CD14-positive monocyte (primary cell): ENCODE measurements around the gene SP110. TPM values are rescaled to one million over a fixed set of nuclear protein-coding genes. Genes with fewer than 3 reads are reported as not detected.

ENCODE experiments used
- DNase-seq, 3 donors: peaks; one replicate each; pipeline ENCODE4 v3.0.0-alpha.2; 2011 to 2022
- H2AFZ ChIP-seq: 2 replicates; pipeline ENCODE4 v1.6.0; 2012; ENCODE audit warnings: mild to moderate bottlenecking, low read depth, low read length, inconsistent platforms; ENCODE audit not compliant: insufficient read depth, poor library complexity, severe bottlenecking
- H3K27ac ChIP-seq, 2 donors: 1 replicate in 1 of 2; 2 replicates in 1 of 2; pipeline ENCODE4 v1.5.1; 2012 to 2013; ENCODE audit warnings: low read length in 2 of 2, control low read depth in 1 of 2, inconsistent platforms in 1 of 2, low read depth in 1 of 2, mild to moderate bottlenecking in 1 of 2
- H3K27me3 ChIP-seq, 2 donors: one replicate each; pipeline versions ENCODE4 v1.6.0 to v1.6.1; 2011 to 2013; ENCODE audit warnings: low read length in 2 of 2; ENCODE audit not compliant: control insufficient read depth in 2 of 2, insufficient read depth in 2 of 2
- H3K36me3 ChIP-seq, 2 donors: replicated peaks in 1 of 2; 1 replicate in 1 of 2; 2 replicates in 1 of 2; pipeline versions ENCODE4 v1.5.1 to v1.6.1; 2012 to 2013; ENCODE audit warnings: low read length in 2 of 2, control low read depth in 1 of 2, inconsistent platforms in 1 of 2, mild to moderate bottlenecking in 1 of 2; ENCODE audit not compliant: insufficient read depth in 2 of 2, control insufficient read depth in 1 of 2
- H3K4me1 ChIP-seq, 2 donors: 1 replicate in 1 of 2; 2 replicates in 1 of 2; pipeline versions ENCODE4 v1.5.1 to v1.6.1; 2012 to 2013; ENCODE audit warnings: low read length in 2 of 2, control low read depth in 1 of 2, inconsistent platforms in 1 of 2, mild to moderate bottlenecking in 1 of 2, moderate library complexity in 1 of 2; ENCODE audit not compliant: insufficient read depth in 2 of 2, control insufficient read depth in 1 of 2
- H3K4me2 ChIP-seq: replicated peaks from 2 replicates; pipeline ENCODE3; 2012; ENCODE audit warnings: low read length, moderate library complexity, mild to moderate bottlenecking; ENCODE audit not compliant: poor library complexity, severe bottlenecking; ENCODE audit errors: extremely low read depth
- H3K4me3 ChIP-seq, 3 experiments: fragments of 200-600 bp in 1 of 3; sonication (generic) in 1 of 3; replicated peaks in 1 of 3; 1 replicate in 2 of 3; 2 replicates in 1 of 3; pipeline ENCODE4 v1.5.1; 2011 to 2013; ENCODE audit warnings: low read length in 3 of 3, mild to moderate bottlenecking in 3 of 3, control low read depth in 2 of 3, low read depth in 2 of 3, inconsistent platforms in 1 of 3, moderate library complexity in 1 of 3
- H3K79me2 ChIP-seq: 2 replicates; pipeline ENCODE4 v1.6.0; 2012; ENCODE audit warnings: mild to moderate bottlenecking, control low read depth, inconsistent platforms, low read length, moderate library complexity; ENCODE audit not compliant: insufficient read depth
- H3K9ac ChIP-seq: 2 replicates; pipeline ENCODE4 v1.6.0; 2017; ENCODE audit warnings: low read length, mild to moderate bottlenecking; ENCODE audit not compliant: insufficient read depth, poor library complexity, severe bottlenecking
- H3K9me3 ChIP-seq, 2 donors: replicated peaks in 1 of 2; 1 replicate in 1 of 2; 2 replicates in 1 of 2; pipeline versions ENCODE4 v1.5.1 to v1.6.1; 2012 to 2013; ENCODE audit warnings: low read length in 2 of 2, control low read depth in 1 of 2; ENCODE audit not compliant: control insufficient read depth in 1 of 2, insufficient read depth in 1 of 2
- H4K20me1 ChIP-seq: 2 replicates; pipeline ENCODE4 v1.6.0; 2012; ENCODE audit warnings: mild to moderate bottlenecking, low read length, control low read depth, moderate library complexity; ENCODE audit not compliant: insufficient read depth
- H3K27ac Mint-ChIP-seq, 7 donors: one replicate each; pipeline ENCODE4 v1.8.0; 2020; ENCODE audit warnings: mild to moderate bottlenecking in 7 of 7, mixed read lengths in 7 of 7, moderate library complexity in 6 of 7, inconsistent platforms in 2 of 7
- H3K27me3 Mint-ChIP-seq, 3 donors: one replicate each; pipeline ENCODE4 v1.8.0; 2021 to 2022; ENCODE audit warnings: low read depth in 3 of 3, mild to moderate bottlenecking in 3 of 3, mixed read lengths in 3 of 3, moderate library complexity in 3 of 3, inconsistent platforms in 1 of 3
- H3K36me3 Mint-ChIP-seq, 2 donors: one replicate each; pipeline ENCODE4 v1.8.0; 2020; ENCODE audit warnings: mixed read lengths in 2 of 2, inconsistent platforms in 1 of 2, mild to moderate bottlenecking in 1 of 2
- H3K4me1 Mint-ChIP-seq: one replicate; pipeline ENCODE4 v1.8.0; 2020; ENCODE audit warnings: mild to moderate bottlenecking, mixed read lengths
- H3K4me3 Mint-ChIP-seq, 2 donors: one replicate each; pipeline ENCODE4 v1.8.0; 2020; ENCODE audit warnings: mild to moderate bottlenecking in 2 of 2, mixed read lengths in 2 of 2, moderate library complexity in 1 of 2
- H3K9me3 Mint-ChIP-seq, 7 donors: one replicate each; pipeline ENCODE4 v1.8.0; 2020 to 2022; ENCODE audit warnings: mixed read lengths in 7 of 7, mild to moderate bottlenecking in 6 of 7, moderate library complexity in 6 of 7, inconsistent platforms in 2 of 7
- WGBS: methylation state at CpG from one replicate; pipeline ENCODE4 v1.1.5; 2013; ENCODE audit warnings: missing lambda C conversion rate; ENCODE audit not compliant: insufficient coverage; 5-methylcytosine and 5-hydroxymethylcytosine counted together
- intact Hi-C, 2 donors: fragments of 100-400 bp; cut with micrococcal nuclease; formaldehyde crosslinking; loops; one replicate each; pipeline versions ENCODE4 v1.15.0 to v1.15.1; 2023
- polyA plus RNA-seq, 3 donors: library from polyadenylated mRNA; depleted of rRNA in 1 of 3; unstranded in 2 of 3; stranded (reverse) in 1 of 3; fragments of 300-500 nt in 2 of 3; fragments of >200 nt in 1 of 3; fragmentation: Illumina TruSeq in 2 of 3; gene quantifications; 1 replicate in 2 of 3; 2 replicates in 1 of 3; pipeline ENCODE4 v1.2.3, GENCODE V29; 2012 to 2021
- TF ChIP-seq, protein P1 (sequence below): fragments of 200-600 bp; IDR thresholded peaks from one replicate; pipeline ENCODE4 v1.8.0; 2022; ENCODE audit warnings: antibody characterized with exemption, mild to moderate bottlenecking

SP110 gene
- polyA plus RNA-seq, 3 donors: 39.1 to 66.1 (median 65.5) TPM

DNA sequence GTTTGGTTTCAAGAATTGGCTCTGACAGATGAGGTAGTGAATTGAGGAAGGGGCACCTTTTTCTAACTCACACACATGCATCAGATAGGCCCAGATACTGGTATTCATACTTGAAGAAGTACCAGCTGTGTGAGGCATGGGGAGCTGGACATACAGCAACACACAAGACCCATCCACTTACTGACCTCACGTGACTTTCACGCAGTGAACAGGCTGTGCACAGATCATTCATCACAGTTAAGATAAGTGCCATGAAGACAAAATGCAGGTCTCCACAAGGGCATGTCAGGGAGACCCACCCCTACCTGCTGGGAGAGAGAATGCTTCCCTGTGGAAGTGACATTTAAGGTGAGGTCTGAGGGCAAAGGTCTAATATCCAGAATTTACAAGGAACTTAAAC, 38.6 kb downstream of the SP110 start:
- no peak overlapping the region for H2AFZ ChIP-seq
- H3K4me1 Mint-ChIP-seq: no peaks in the 10 kb centered on the region
- DNase-seq: no peak
- TF ChIP-seq, protein P1, sequence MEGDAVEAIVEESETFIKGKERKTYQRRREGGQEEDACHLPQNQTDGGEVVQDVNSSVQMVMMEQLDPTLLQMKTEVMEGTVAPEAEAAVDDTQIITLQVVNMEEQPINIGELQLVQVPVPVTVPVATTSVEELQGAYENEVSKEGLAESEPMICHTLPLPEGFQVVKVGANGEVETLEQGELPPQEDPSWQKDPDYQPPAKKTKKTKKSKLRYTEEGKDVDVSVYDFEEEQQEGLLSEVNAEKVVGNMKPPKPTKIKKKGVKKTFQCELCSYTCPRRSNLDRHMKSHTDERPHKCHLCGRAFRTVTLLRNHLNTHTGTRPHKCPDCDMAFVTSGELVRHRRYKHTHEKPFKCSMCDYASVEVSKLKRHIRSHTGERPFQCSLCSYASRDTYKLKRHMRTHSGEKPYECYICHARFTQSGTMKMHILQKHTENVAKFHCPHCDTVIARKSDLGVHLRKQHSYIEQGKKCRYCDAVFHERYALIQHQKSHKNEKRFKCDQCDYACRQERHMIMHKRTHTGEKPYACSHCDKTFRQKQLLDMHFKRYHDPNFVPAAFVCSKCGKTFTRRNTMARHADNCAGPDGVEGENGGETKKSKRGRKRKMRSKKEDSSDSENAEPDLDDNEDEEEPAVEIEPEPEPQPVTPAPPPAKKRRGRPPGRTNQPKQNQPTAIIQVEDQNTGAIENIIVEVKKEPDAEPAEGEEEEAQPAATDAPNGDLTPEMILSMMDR: no peak
- no peak overlapping the region for H3K27ac Mint-ChIP-seq
- no peak overlapping the region for H3K9ac ChIP-seq
- H4K20me1 ChIP-seq: peaks cover 48% of the 10 kb centered on the region
- no peak overlapping the region for H3K4me3 Mint-ChIP-seq
- H3K9me3 ChIP-seq: no peaks in the 10 kb centered on the region
- peaks cover 0 to 2% (median 0%) of the 10 kb centered on the region in 7 donors for H3K9me3 Mint-ChIP-seq
- H3K4me2 ChIP-seq: no peak overlapping the region
- no peaks in the 10 kb centered on the region for H3K79me2 ChIP-seq
- peaks cover 0 to 2% (median 0%) of the 10 kb centered on the region in 3 donors for H3K27me3 Mint-ChIP-seq
- no CpG with 5 or more reads among the region's 2 CpGs for WGBS
- peaks cover 95 to 97% of the 10 kb centered on the region in 2 donors for H3K36me3 Mint-ChIP-seq
- H3K4me3 ChIP-seq: no peak overlapping the region
- no peak overlapping the region for H3K27ac ChIP-seq
- peaks cover 85 to 99% of the 10 kb centered on the region in 2 donors for H3K36me3 ChIP-seq
- H3K27me3 ChIP-seq: no peaks in the 10 kb centered on the region
- H3K4me1 ChIP-seq: no peaks in the 10 kb centered on the region
- intact Hi-C loops: no loop called here

GRCh38 chr2:230179907-230180306, 39.9 kb downstream of the SP110 start:
- no peaks in the 10 kb centered on the region for H3K27me3 ChIP-seq
- H3K9me3 Mint-ChIP-seq: peaks cover 0 to 2% (median 0%) of the 10 kb centered on the region in 7 donors
- H3K4me3 Mint-ChIP-seq: no peak overlapping the region
- peaks cover 92 to 99% of the 10 kb centered on the region in 2 donors for H3K36me3 ChIP-seq
- H3K27ac ChIP-seq: no peak overlapping the region
- H3K4me2 ChIP-seq: no peak overlapping the region
- H3K9me3 ChIP-seq: no peaks in the 10 kb centered on the region
- H3K27ac Mint-ChIP-seq: peak overlapping the region in 1 of 7 donors; percentile 29
- H3K9ac ChIP-seq: no peak overlapping the region
- H3K36me3 Mint-ChIP-seq: peaks cover 94 to 96% of the 10 kb centered on the region in 2 donors
- H4K20me1 ChIP-seq: peaks cover 38% of the 10 kb centered on the region
- TF ChIP-seq, protein P1: no peak
- H3K4me1 ChIP-seq: no peaks in the 10 kb centered on the region
- H3K79me2 ChIP-seq: no peaks in the 10 kb centered on the region
- no peak overlapping the region for H3K4me3 ChIP-seq
- H2AFZ ChIP-seq: no peak overlapping the region
- peaks cover 0 to 2% (median 0%) of the 10 kb centered on the region in 3 donors for H3K27me3 Mint-ChIP-seq
- intact Hi-C loops: no loop called here
- WGBS: 96% methylated on average over 3 of the region's 7 CpGs
- H3K4me1 Mint-ChIP-seq: no peaks in the 10 kb centered on the region
- DNase-seq: no peak
